Chondrocyte (in vitro differentiated cells): ENCODE measurements around the gene CYYR1. TPM values are rescaled to one million over a fixed set of nuclear protein-coding genes. Genes with fewer than 3 reads are reported as not detected.
A peak's percentile ranks its signal among the peaks of the same experiment; 100 is the strongest.
"Not testable (repeated sequence)": the region's sequence is repeated elsewhere in the genome, so short reads cannot be mapped to it uniquely, and the experiment has no call there.

ENCODE experiments used
- DNase-seq: peaks from one replicate; pipeline ENCODE4 v3.0.0; 2021; ENCODE audit warnings: mixed read lengths, low spot score
- H3K27ac Mint-ChIP-seq: one replicate; pipeline ENCODE4 v1.8.0; 2021; ENCODE audit warnings: mild to moderate bottlenecking, moderate library complexity, mixed read lengths; ENCODE audit not compliant: unreplicated experiment
- H3K27me3 Mint-ChIP-seq: 2 replicates; pipeline ENCODE4 v1.8.0; 2021; ENCODE audit warnings: low read depth, mixed read lengths
- H3K36me3 Mint-ChIP-seq: 2 replicates; pipeline ENCODE4 v1.8.0; 2021; ENCODE audit warnings: low read depth, mixed read lengths
- H3K4me1 Mint-ChIP-seq: 2 replicates; pipeline ENCODE4 v1.8.0; 2021; ENCODE audit warnings: low read depth, mild to moderate bottlenecking, mixed read lengths
- H3K4me3 Mint-ChIP-seq: one replicate; pipeline ENCODE4 v1.8.0; 2021; ENCODE audit warnings: mild to moderate bottlenecking, moderate library complexity, mixed read lengths; ENCODE audit not compliant: unreplicated experiment
- H3K9me3 Mint-ChIP-seq: 2 replicates; pipeline ENCODE4 v1.8.0; 2021; ENCODE audit warnings: low read depth, mixed read lengths
- CTCF ChIP-seq: fragments of 200-600 bp; sonication (generic); IDR thresholded peaks from 2 replicates; pipeline ENCODE4 v1.5.0; 2021; ENCODE audit warnings: antibody characterized with exemption, mild to moderate bottlenecking, moderate library complexity
- total RNA-seq: library from RNA; stranded (reverse); gene quantifications from 3 replicates; pipeline ENCODE4 v1.2.1, GENCODE V29; 2021

CYYR1 gene
- total RNA-seq, 1 donor from 2014 or later, result 1.5 TPM

- Mint-ChIP-seq H3K4me1 (no peaks in the 10 kb centered on the region), H3K9me3 (no peaks in the 10 kb centered on the region), H3K27ac (no peak overlapping the region), H3K27me3 (no peaks in the 10 kb centered on the region), H3K36me3 (peaks cover 2% of the 10 kb centered on the region), H3K4me3 (no peak overlapping the region)
- no peak for DNase-seq
- no peak for TF ChIP-seq CTCF
These were observed 112.5 kb downstream of the CYYR1 start for GRCh38 chr21:26460621-26461020.

- H3K4me3 Mint-ChIP-seq, H3K36me3 Mint-ChIP-seq, DNase-seq, H3K27me3 Mint-ChIP-seq, H3K9me3 Mint-ChIP-seq, H3K27ac Mint-ChIP-seq, H3K4me1 Mint-ChIP-seq: not testable (repeated sequence)
These were observed 114.2 kb downstream of the CYYR1 start for GRCh38 chr21:26458854-26459253.

GRCh38 chr21:26457817-26458216 lies 115.3 kb downstream of the CYYR1 start:
- Mint-ChIP-seq H3K27ac (no peak overlapping the region), H3K4me1 (no peaks in the 10 kb centered on the region), H3K4me3 (no peak overlapping the region), H3K9me3 (no peaks in the 10 kb centered on the region), H3K36me3 (peaks cover 2% of the 10 kb centered on the region), H3K27me3 (no peaks in the 10 kb centered on the region)
- TF ChIP-seq CTCF, result no peak
- no peak for DNase-seq

GRCh38 chr21:26453267-26453666 lies 119.8 kb downstream of the CYYR1 start:
- TF ChIP-seq CTCF, result no peak
- Mint-ChIP-seq H3K9me3 (no peaks in the 10 kb centered on the region), H3K27me3 (no peaks in the 10 kb centered on the region), H3K27ac (no peak overlapping the region), H3K36me3 (no peaks in the 10 kb centered on the region), H3K4me3 (no peak overlapping the region), H3K4me1 (peaks cover 12% of the 10 kb centered on the region)
- DNase-seq, result no peak

GRCh38 chr21:26451081-26451740 lies 121.9 kb downstream of the CYYR1 start:
- H3K36me3 Mint-ChIP-seq, result no peaks in the 10 kb centered on the region
- H3K9me3 Mint-ChIP-seq, result no peaks in the 10 kb centered on the region
- no peak overlapping the region for H3K27ac Mint-ChIP-seq
- DNase-seq, result no peak
- H3K4me3 Mint-ChIP-seq, result no peak overlapping the region
- peaks cover 18% of the 10 kb centered on the region for H3K4me1 Mint-ChIP-seq
- TF ChIP-seq CTCF, result no peak
- no peaks in the 10 kb centered on the region for H3K27me3 Mint-ChIP-seq

- no peaks in the 10 kb centered on the region for H3K27me3 Mint-ChIP-seq
- peaks cover 28% of the 10 kb centered on the region for H3K4me1 Mint-ChIP-seq
- no peaks in the 10 kb centered on the region for H3K9me3 Mint-ChIP-seq
- no peak for DNase-seq
- no peak overlapping the region for H3K4me3 Mint-ChIP-seq
- TF ChIP-seq CTCF, result no peak
- peak overlapping the region; percentile 85 for H3K27ac Mint-ChIP-seq
- no peaks in the 10 kb centered on the region for H3K36me3 Mint-ChIP-seq
These were observed 123.9 kb downstream of the CYYR1 start for GRCh38 chr21:26449161-26449560.
